IgD-negative memory B cell (primary cell): ENCODE data around the gene COL6A1. TPM values are rescaled to one million over a fixed set of nuclear protein-coding genes. Genes with fewer than 3 reads are reported as not detected.
A peak's percentile ranks its signal among the peaks of the same experiment; 100 is the strongest.

Experiments
- H3K27ac Mint-ChIP-seq, 3 donors: one replicate each; pipeline ENCODE4 v1.8.0; 2020 to 2022; ENCODE audit warnings: mild to moderate bottlenecking in 3 of 3, mixed read lengths in 3 of 3, moderate library complexity in 1 of 3
- H3K27me3 Mint-ChIP-seq: one replicate; pipeline ENCODE4 v1.8.0; 2021; ENCODE audit warnings: mixed read lengths
- H3K36me3 Mint-ChIP-seq: one replicate; pipeline ENCODE4 v1.8.0; 2020; ENCODE audit warnings: mild to moderate bottlenecking, mixed read lengths
- H3K4me1 Mint-ChIP-seq, 3 donors: one replicate each; pipeline ENCODE4 v1.8.0; 2020 to 2022; ENCODE audit warnings: mixed read lengths in 3 of 3, mild to moderate bottlenecking in 1 of 3
- H3K4me3 Mint-ChIP-seq, 4 donors: one replicate each; pipeline ENCODE4 v1.8.0; 2020 to 2022; ENCODE audit warnings: mild to moderate bottlenecking in 4 of 4, mixed read lengths in 4 of 4, moderate library complexity in 3 of 4
- H3K9me3 Mint-ChIP-seq, 3 donors: one replicate each; pipeline ENCODE4 v1.8.0; 2020 to 2021; ENCODE audit warnings: mixed read lengths in 3 of 3, mild to moderate bottlenecking in 1 of 3
- polyA plus RNA-seq: library from polyadenylated mRNA; unstranded; fragments of 300-500 nt; fragmentation: Illumina TruSeq; gene quantifications from one replicate; pipeline ENCODE4 v1.2.3, GENCODE V29; 2021

The COL6A1 gene
- polyA plus RNA-seq = not detected

DNA sequence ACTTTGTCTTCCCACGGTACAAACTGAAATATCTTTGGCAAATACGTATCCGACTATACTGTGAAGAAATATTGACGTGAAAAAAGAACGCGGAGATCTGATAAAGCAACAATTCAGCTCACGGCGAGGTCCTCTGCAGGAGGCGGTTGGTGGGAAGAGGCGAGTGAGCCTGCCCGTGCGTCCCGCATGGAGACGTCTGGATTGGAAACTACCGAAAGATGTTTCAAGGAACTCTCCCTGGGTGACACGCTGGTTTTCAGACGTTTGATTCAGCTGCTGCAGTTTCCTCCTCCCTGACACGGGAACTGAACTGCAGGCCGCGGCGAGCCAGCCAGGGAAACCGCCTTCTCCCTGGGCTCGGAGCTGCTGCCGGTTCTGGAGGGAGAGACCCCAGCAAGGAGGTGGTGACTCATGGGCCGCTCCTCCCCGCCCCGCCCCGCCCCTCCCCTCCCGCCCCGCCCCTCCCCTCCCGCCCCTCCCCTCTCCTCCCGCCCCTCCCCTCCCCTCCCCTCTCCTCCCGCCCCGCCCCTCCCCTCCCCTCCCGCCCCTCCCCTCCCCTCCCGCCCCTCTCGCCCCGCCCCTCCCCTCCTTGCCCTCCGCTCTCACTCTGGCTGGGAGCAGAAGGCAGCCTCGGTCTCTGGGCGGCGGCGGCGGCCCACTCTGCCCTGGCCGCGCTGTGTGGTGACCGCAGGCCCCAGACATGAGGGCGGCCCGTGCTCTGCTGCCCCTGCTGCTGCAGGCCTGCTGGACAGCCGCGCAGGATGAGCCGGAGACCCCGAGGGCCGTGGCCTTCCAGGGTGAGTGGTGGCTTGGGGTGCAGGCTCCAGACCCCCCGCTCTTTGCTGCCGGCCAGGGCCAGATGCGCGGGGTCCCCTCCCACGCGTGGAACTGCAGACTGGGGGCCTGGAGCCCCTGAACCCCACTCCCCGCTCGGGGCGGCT lies at the start of gene COL6A1:
TSS of gene COL6A1 (plus strand) at position 620 of the 941 bp plus-strand sequence. CDS start at position 701, 81 bp downstream.
- Mint-ChIP-seq H3K27ac (no peak within 1 kb of the TSS), H3K36me3 (no peaks in the 10 kb centered on the region), H3K27me3 (peaks cover 9% of the 10 kb centered on the region), H3K4me3 (peak within 1 kb of the TSS in 1 of 4 donors; percentile 28), H3K4me1 (peaks cover 0 to 2% (median 0%) of the 10 kb centered on the region in 3 donors), H3K9me3 (peaks cover 0 to 9% (median 2%) of the 10 kb centered on the region in 3 donors)

- no peaks in the 10 kb centered on the region for H3K4me1 Mint-ChIP-seq
- H3K4me3 Mint-ChIP-seq = no peak overlapping the region
- peaks cover 8% of the 10 kb centered on the region for H3K27me3 Mint-ChIP-seq
- H3K36me3 Mint-ChIP-seq = peaks cover 2% of the 10 kb centered on the region
- no peaks in the 10 kb centered on the region for H3K9me3 Mint-ChIP-seq
- H3K27ac Mint-ChIP-seq = no peak overlapping the region
Observed at GRCh38 chr21:45932922-45933502, 48.6 kb upstream of the COL6A1 start.

- H3K36me3 Mint-ChIP-seq = peaks cover 2% of the 10 kb centered on the region
- no peaks in the 10 kb centered on the region for H3K4me1 Mint-ChIP-seq
- H3K4me3 Mint-ChIP-seq = no peak overlapping the region
- H3K27me3 Mint-ChIP-seq = peaks cover 8% of the 10 kb centered on the region
- no peak overlapping the region for H3K27ac Mint-ChIP-seq
- no peaks in the 10 kb centered on the region for H3K9me3 Mint-ChIP-seq
Observed at GRCh38 chr21:45934085-45934484, 47.5 kb upstream of the COL6A1 start.

GRCh38 chr21:45934554-45934953 lies 47.0 kb upstream of the COL6A1 start:
- Mint-ChIP-seq H3K4me3 (no peak overlapping the region), H3K9me3 (no peaks in the 10 kb centered on the region), H3K4me1 (no peaks in the 10 kb centered on the region), H3K27me3 (peaks cover 8% of the 10 kb centered on the region), H3K36me3 (peaks cover 2% of the 10 kb centered on the region), H3K27ac (no peak overlapping the region)

DNA sequence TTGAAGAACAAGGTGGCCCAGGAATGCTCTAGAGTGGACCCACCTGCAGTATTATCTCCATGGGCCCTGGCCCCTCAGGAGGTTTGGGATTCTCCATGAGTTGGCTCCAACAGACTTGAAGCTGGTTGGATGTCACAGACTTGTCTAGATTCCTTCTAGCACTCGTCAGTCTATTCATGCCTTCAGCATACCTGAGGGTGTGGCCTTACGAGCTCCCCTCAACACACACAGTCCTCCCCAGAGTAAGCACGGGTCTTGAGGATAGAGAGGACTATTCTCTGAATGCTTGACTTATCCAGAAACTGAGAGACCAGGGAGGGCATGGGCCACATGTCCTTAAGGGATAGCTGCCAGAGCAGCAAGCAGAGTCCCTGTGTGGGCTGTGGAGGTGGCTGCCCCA lies 45.9 kb upstream of the COL6A1 start:
- peaks cover 8% of the 10 kb centered on the region for H3K27me3 Mint-ChIP-seq
- H3K4me1 Mint-ChIP-seq = no peaks in the 10 kb centered on the region
- no peak overlapping the region for H3K4me3 Mint-ChIP-seq
- H3K36me3 Mint-ChIP-seq = peaks cover 2% of the 10 kb centered on the region
- H3K27ac Mint-ChIP-seq = no peak overlapping the region
- no peaks in the 10 kb centered on the region for H3K9me3 Mint-ChIP-seq

GRCh38 chr21:45937721-45938452 lies 43.7 kb upstream of the COL6A1 start:
- Mint-ChIP-seq H3K4me3 (peak overlapping the region in 1 of 4 donors; percentile 61), H3K27me3 (no peaks in the 10 kb centered on the region), H3K4me1 (no peaks in the 10 kb centered on the region), H3K9me3 (no peaks in the 10 kb centered on the region), H3K36me3 (peaks cover 2% of the 10 kb centered on the region), H3K27ac (no peak overlapping the region)

DNA sequence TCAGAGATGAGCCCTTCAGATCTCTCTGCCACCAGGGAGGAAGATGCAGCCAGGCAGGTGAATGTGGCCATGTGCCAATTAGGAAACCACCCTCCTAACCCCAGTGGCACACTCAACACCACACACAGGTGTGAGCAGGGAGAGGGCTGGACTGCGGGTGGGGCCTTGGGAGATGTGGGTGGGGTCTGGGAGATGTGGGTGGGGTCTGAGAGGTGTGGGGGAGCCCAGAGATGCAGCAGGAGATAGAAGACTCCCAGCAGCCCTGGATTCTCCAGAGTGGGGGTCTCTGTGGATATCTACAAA lies 43.2 kb upstream of the COL6A1 start:
- H3K4me1 Mint-ChIP-seq = no peaks in the 10 kb centered on the region
- no peaks in the 10 kb centered on the region for H3K27me3 Mint-ChIP-seq
- no peaks in the 10 kb centered on the region for H3K9me3 Mint-ChIP-seq
- no peak overlapping the region for H3K4me3 Mint-ChIP-seq
- H3K27ac Mint-ChIP-seq = no peak overlapping the region
- H3K36me3 Mint-ChIP-seq = peaks cover 3% of the 10 kb centered on the region

DNA sequence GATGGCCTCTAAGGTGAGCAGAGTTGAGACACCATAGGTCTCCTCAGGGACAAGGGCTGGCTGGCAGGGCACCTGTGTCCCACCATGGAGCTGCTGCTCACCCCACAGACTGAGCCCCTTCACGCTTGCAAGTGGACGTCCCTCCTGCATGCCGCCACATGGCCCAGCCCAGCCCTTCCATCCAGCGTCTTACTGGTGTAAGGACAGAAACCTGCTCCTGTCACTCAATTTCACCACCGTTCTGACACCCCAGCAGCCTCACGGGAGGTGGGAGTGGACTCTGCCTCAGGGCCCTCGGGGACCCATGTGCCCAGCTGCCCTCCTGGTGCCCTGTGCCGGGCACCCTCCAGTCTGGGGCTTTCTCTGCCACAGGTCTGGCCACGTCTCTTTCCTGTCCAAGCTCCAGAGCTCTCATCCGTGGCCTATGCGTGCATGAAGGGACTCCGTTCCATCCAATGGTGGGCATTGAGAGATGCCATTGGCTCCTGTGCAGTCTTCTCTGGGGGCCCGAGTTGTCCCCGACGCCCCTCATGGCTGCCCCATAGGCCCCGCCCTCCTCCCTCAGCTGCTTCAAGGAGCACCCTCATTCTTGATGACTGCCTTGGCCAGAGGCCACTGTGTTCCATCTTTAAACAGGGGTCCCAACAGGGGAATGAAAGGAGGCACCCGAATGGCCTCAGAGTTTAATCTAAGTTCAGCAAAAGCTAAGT lies 42.6 kb upstream of the COL6A1 start:
- H3K27ac Mint-ChIP-seq = no peak overlapping the region
- H3K27me3 Mint-ChIP-seq = no peaks in the 10 kb centered on the region
- H3K4me3 Mint-ChIP-seq = no peak overlapping the region
- no peaks in the 10 kb centered on the region for H3K9me3 Mint-ChIP-seq
- H3K4me1 Mint-ChIP-seq = no peaks in the 10 kb centered on the region
- H3K36me3 Mint-ChIP-seq = peaks cover 5% of the 10 kb centered on the region

GRCh38 chr21:45939521-45940045 lies 42.0 kb upstream of the COL6A1 start:
- no peaks in the 10 kb centered on the region for H3K4me1 Mint-ChIP-seq
- no peaks in the 10 kb centered on the region for H3K9me3 Mint-ChIP-seq
- H3K27ac Mint-ChIP-seq = no peak overlapping the region
- H3K36me3 Mint-ChIP-seq = peaks cover 5% of the 10 kb centered on the region
- no peak overlapping the region for H3K4me3 Mint-ChIP-seq
- no peaks in the 10 kb centered on the region for H3K27me3 Mint-ChIP-seq

GRCh38 chr21:45940091-45940490 lies 41.5 kb upstream of the COL6A1 start:
- no peaks in the 10 kb centered on the region for H3K4me1 Mint-ChIP-seq
- H3K27me3 Mint-ChIP-seq = no peaks in the 10 kb centered on the region
- H3K27ac Mint-ChIP-seq = no peak overlapping the region
- H3K4me3 Mint-ChIP-seq = no peak overlapping the region
- H3K9me3 Mint-ChIP-seq = no peaks in the 10 kb centered on the region
- peaks cover 5% of the 10 kb centered on the region for H3K36me3 Mint-ChIP-seq

DNA sequence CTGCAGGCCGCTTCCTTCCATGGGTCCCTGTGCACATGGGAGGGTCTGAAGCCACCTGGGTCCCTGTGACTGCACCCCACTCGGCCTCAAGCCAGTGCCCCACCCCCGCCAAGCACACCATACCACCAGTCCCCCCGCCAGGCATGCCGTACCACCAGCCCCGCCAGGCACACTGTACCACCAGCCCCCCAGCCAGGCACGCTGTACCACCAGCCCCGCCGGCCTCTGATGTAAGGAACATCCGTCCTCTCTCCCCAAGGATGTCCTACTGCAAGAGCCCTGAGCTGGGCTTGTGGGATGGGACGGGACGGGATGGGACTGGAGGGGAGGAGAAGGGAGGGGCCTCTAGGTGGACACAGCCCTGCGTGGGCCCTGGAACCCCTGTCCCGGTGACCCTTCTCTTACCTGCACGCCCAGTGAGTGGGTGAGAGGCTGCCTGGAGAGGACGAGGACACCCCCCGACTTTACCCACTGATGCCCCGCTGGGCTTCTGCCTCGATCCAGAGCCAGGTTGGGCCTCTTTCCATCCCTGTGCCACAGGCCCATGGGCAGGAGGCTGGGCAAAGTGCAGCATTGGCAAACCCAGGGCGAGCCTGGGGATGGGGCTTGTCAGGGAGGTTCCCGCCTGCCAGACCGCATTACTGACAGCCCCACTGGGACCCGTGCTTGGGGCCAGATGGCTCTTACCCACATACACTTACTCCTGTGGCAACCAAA lies 40.8 kb upstream of the COL6A1 start:
- Mint-ChIP-seq H3K9me3 (no peaks in the 10 kb centered on the region), H3K36me3 (peaks cover 5% of the 10 kb centered on the region), H3K27ac (no peak overlapping the region), H3K27me3 (no peaks in the 10 kb centered on the region), H3K4me1 (no peaks in the 10 kb centered on the region), H3K4me3 (no peak overlapping the region)

DNA sequence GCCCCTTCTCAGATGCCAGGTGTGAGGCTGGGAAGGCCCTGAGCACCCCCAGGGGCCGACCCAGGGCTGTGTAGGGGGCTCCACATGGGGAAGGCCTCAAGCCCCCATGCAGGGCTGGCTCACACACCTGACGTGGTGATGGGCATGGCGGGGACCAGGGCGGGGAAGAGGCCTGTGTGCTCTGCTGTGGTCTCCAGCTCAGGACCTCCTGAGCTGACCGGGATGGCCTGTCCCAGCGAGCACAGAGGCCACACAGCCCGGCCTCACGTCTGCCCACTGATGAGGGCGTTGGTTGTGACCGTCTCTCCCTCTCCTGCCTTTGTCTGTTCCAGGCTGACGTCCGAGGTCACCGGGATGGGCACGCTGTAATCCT lies 40.2 kb upstream of the COL6A1 start:
- no peak overlapping the region for H3K4me3 Mint-ChIP-seq
- H3K9me3 Mint-ChIP-seq = no peaks in the 10 kb centered on the region
- H3K4me1 Mint-ChIP-seq = no peaks in the 10 kb centered on the region
- no peaks in the 10 kb centered on the region for H3K27me3 Mint-ChIP-seq
- H3K27ac Mint-ChIP-seq = no peak overlapping the region
- peaks cover 5% of the 10 kb centered on the region for H3K36me3 Mint-ChIP-seq

DNA sequence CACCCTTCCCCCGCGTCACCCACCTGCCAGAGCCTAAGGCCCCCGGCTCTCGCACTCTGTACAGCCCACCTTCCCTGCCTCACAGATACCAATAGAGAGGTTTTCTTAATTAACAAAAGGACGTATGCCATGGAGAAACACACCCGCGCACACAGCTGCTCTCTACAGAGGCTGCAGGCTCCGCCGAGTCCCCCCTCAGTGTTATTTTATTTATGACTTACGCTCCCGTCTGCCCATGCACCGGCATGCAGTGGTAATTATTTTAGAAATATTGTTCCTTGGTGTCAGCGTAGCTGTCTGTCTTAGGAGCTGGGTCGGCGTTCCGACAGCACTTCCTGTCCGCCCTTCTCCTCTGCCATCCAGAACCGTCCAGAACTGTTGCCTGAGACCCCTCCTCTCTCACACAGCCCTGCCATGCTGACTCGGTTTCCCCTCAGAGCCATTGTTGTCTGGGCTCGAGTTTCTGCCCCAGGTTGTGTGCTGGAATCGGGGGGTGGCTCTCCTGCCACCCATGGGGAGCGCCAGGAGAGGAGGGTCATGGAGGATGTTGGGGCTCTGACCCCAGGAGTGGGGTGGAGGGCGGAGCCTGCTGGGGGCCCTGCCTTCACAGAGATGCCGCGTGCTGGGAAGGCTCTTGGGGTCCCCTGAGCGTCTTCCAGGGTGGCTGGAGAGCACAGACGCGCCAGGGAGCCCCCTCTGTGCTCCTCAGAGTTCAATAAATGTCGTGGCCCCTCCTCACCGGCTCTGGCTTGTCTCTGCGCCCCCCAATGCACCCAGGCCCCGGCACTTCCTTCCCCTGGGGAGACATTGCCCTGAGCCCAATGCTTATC lies 39.6 kb upstream of the COL6A1 start:
- H3K9me3 Mint-ChIP-seq = no peaks in the 10 kb centered on the region
- no peaks in the 10 kb centered on the region for H3K27me3 Mint-ChIP-seq
- H3K36me3 Mint-ChIP-seq = peaks cover 5% of the 10 kb centered on the region
- no peaks in the 10 kb centered on the region for H3K4me1 Mint-ChIP-seq
- H3K4me3 Mint-ChIP-seq = no peak overlapping the region
- no peak overlapping the region for H3K27ac Mint-ChIP-seq
